Small intestine (tissue), 7 donors: ENCODE data around the gene RANBP3. TPM values are rescaled to one million over a fixed set of nuclear protein-coding genes. Genes with fewer than 3 reads are reported as not detected.

Source experiments
- DNase-seq, 2 donors: peaks; one replicate each; pipeline versions ENCODE4 v3.0.0 to v3.0.0-alpha.2; 2013
- FAIRE-seq: peaks from 2 replicates; lab custom pipeline; 2012; peaks lifted over from hg19 to GRCh38; lab: Jason Lieb, UNC
- H3K27ac ChIP-seq, 3 donors: one replicate each; pipeline ENCODE4 v1.5.1; 2013; ENCODE audit warnings: low read length in 2 of 3, mild to moderate bottlenecking in 2 of 3, control low read depth in 1 of 3, inconsistent platforms in 1 of 3, low read depth in 1 of 3, moderate library complexity in 1 of 3
- H3K27me3 ChIP-seq, 3 donors: one replicate each; pipeline ENCODE4 v1.6.1; 2013; ENCODE audit warnings: low read length in 3 of 3, inconsistent platforms in 1 of 3; ENCODE audit not compliant: control insufficient read depth in 3 of 3, insufficient read depth in 3 of 3
- H3K36me3 ChIP-seq, 3 donors: one replicate each; pipeline ENCODE4 v1.6.1; 2013; ENCODE audit warnings: low read length in 3 of 3, inconsistent platforms in 1 of 3, low read depth in 1 of 3, mild to moderate bottlenecking in 1 of 3, moderate library complexity in 1 of 3; ENCODE audit not compliant: control insufficient read depth in 3 of 3, insufficient read depth in 2 of 3
- H3K4me1 ChIP-seq, 3 donors: one replicate each; pipeline ENCODE4 v1.6.1; 2013; ENCODE audit warnings: low read length in 2 of 3, inconsistent platforms in 1 of 3, low read depth in 1 of 3, mild to moderate bottlenecking in 1 of 3, moderate library complexity in 1 of 3; ENCODE audit not compliant: control insufficient read depth in 3 of 3, insufficient read depth in 2 of 3
- H3K4me3 ChIP-seq, 3 donors: one replicate each; pipeline ENCODE4 v1.5.1; 2013; ENCODE audit warnings: low read length in 3 of 3, control low read depth in 1 of 3, inconsistent platforms in 1 of 3, low read depth in 1 of 3, mild to moderate bottlenecking in 1 of 3, moderate library complexity in 1 of 3
- H3K9me3 ChIP-seq, 2 donors: one replicate each; pipeline ENCODE4 v1.6.1; 2013; ENCODE audit warnings: low read depth in 1 of 2, low read length in 1 of 2; ENCODE audit not compliant: control insufficient read depth in 2 of 2, insufficient read depth in 1 of 2
- WGBS, 3 donors: extraction: QIAGEN DNeasy Blood & Tissue Kit; methylation state at CpG; one replicate each; pipeline ENCODE4 v1.1.7; 2013; 5-methylcytosine and 5-hydroxymethylcytosine counted together
- polyA plus RNA-seq, 4 donors: library from polyadenylated mRNA; stranded (reverse) in 3 of 4; unstranded in 1 of 4; fragments of 200-250 nt in 3 of 4; fragments of 120-200 nt in 1 of 4; gene quantifications; one replicate each; pipeline versions ENCODE4 v1.2.1 to v1.2.3, GENCODE V29; 2013
- donor health status: healthy with polysubstance abuse.
- donor health status: control.
- donor health status: control.
- donor health status: Bipolar disorder and iron deficiency.
- donor health status: healthy.

The RANBP3 gene
- polyA plus RNA-seq, 4 donors = 23.0 to 52.5 (median 38.3) TPM

- no peaks in the 10 kb centered on the region for H3K27me3 ChIP-seq
- H3K36me3 ChIP-seq = peaks cover 9 to 96% (median 35%) of the 10 kb centered on the region in 3 donors
- no peak for DNase-seq
- FAIRE-seq = no peak
- H3K9me3 ChIP-seq = no peaks in the 10 kb centered on the region
- WGBS, 3 donors = 93 to 97% (median 95%) methylated on average over 21 of the region's 21 CpGs
- H3K4me3 ChIP-seq = no peak overlapping the region
- H3K4me1 ChIP-seq = peaks cover 0 to 2% (median 0%) of the 10 kb centered on the region in 3 donors
- no peak overlapping the region for H3K27ac ChIP-seq
Observed at GRCh38 chr19:5932609-5933262, 45.2 kb downstream of the RANBP3 start.

GRCh38 chr19:5932146-5932545 is 45.8 kb downstream of the RANBP3 start:
- H3K27me3 ChIP-seq = no peaks in the 10 kb centered on the region
- DNase-seq (no peak), FAIRE-seq (no peak)
- H3K27ac ChIP-seq = no peak overlapping the region
- 95 to 97% (median 97%) methylated on average over 18 of the region's 18 CpGs for WGBS, 3 donors
- peaks cover 9 to 96% (median 36%) of the 10 kb centered on the region in 3 donors for H3K36me3 ChIP-seq
- H3K9me3 ChIP-seq = no peaks in the 10 kb centered on the region
- peaks cover 0 to 2% (median 0%) of the 10 kb centered on the region in 3 donors for H3K4me1 ChIP-seq
- H3K4me3 ChIP-seq = no peak overlapping the region

GRCh38 chr19:5931251-5931650 is 46.7 kb downstream of the RANBP3 start:
- Histone ChIP-seq H3K27me3 (no peaks in the 10 kb centered on the region), H3K27ac (no peak overlapping the region), H3K9me3 (no peaks in the 10 kb centered on the region), H3K4me3 (no peak overlapping the region), H3K4me1 (no peaks in the 10 kb centered on the region), H3K36me3 (peaks cover 9 to 96% (median 36%) of the 10 kb centered on the region in 3 donors)
- WGBS, 3 donors = 92 to 96% (median 93%) methylated on average over 11 of the region's 11 CpGs
- FAIRE-seq = no peak
- DNase-seq = no peak

GRCh38 chr19:5929625-5930024 is 48.3 kb downstream of the RANBP3 start:
- FAIRE-seq = no peak
- Histone ChIP-seq H3K27ac (no peak overlapping the region), H3K27me3 (no peaks in the 10 kb centered on the region), H3K4me3 (no peak overlapping the region), H3K4me1 (no peaks in the 10 kb centered on the region), H3K9me3 (no peaks in the 10 kb centered on the region), H3K36me3 (peaks cover 14 to 96% (median 34%) of the 10 kb centered on the region in 3 donors)
- DNase-seq = no peak
- WGBS, 3 donors = 82 to 89% (median 88%) methylated on average over 14 of the region's 14 CpGs

GRCh38 chr19:5929179-5929578 is 48.8 kb downstream of the RANBP3 start:
- 89 to 93% (median 92%) methylated on average over 13 of the region's 13 CpGs for WGBS, 3 donors
- DNase-seq (no peak), FAIRE-seq (no peak)
- Histone ChIP-seq H3K9me3 (no peaks in the 10 kb centered on the region), H3K36me3 (peaks cover 14 to 96% (median 37%) of the 10 kb centered on the region in 3 donors), H3K27ac (peak overlapping the region in 1 of 3 donors; percentile 18), H3K4me3 (no peak overlapping the region), H3K4me1 (no peaks in the 10 kb centered on the region), H3K27me3 (no peaks in the 10 kb centered on the region)

GRCh38 chr19:5927441-5927821 is 50.5 kb downstream of the RANBP3 start:
- Histone ChIP-seq H3K9me3 (no peaks in the 10 kb centered on the region), H3K27me3 (no peaks in the 10 kb centered on the region), H3K4me1 (no peaks in the 10 kb centered on the region), H3K27ac (peak overlapping the region in 1 of 3 donors; percentile 82), H3K4me3 (no peak overlapping the region), H3K36me3 (peaks cover 14 to 96% (median 36%) of the 10 kb centered on the region in 3 donors)
- FAIRE-seq = no peak
- no peak for DNase-seq
- WGBS, 3 donors = 82 to 97% (median 90%) methylated on average over 8 of the region's 8 CpGs

GRCh38 chr19:5926641-5927440 is 51.1 kb downstream of the RANBP3 start:
- DNase-seq = no peak
- Histone ChIP-seq H3K36me3 (peaks cover 14 to 95% (median 36%) of the 10 kb centered on the region in 3 donors), H3K9me3 (no peaks in the 10 kb centered on the region), H3K27ac (peak overlapping the region in 1 of 3 donors; percentile 82), H3K27me3 (no peaks in the 10 kb centered on the region), H3K4me3 (no peak overlapping the region), H3K4me1 (no peaks in the 10 kb centered on the region)
- WGBS, 3 donors = 71 to 92% (median 86%) methylated on average over 14 of the region's 14 CpGs
- FAIRE-seq = no peak

- FAIRE-seq = no peak
- H3K27ac ChIP-seq = peak overlapping the region in 1 of 3 donors; percentile 29
Observed at GRCh38 chr19:5925830-5926427, 52.0 kb downstream of the RANBP3 start.

More at GRCh38 chr19:5925830-5926427, 52.0 kb downstream of the RANBP3 start:
- no peaks in the 10 kb centered on the region for H3K4me1 ChIP-seq
- peaks cover 13 to 95% (median 35%) of the 10 kb centered on the region in 3 donors for H3K36me3 ChIP-seq
- H3K9me3 ChIP-seq = no peaks in the 10 kb centered on the region
- WGBS, 3 donors = 61 to 76% (median 71%) methylated on average over 18 of the region's 18 CpGs
- DNase-seq = peak; percentile 48 to 54
- H3K4me3 ChIP-seq = no peak overlapping the region
- H3K27me3 ChIP-seq = no peaks in the 10 kb centered on the region
